ENCODE measurements around the gene TTC33.

The TTC33 gene

GRCh38 chr5:40556811-40557210 lies 198.9 kb downstream of the TTC33 start:
- H3K4me3 ChIP-seq (ENCODE audit: control insufficient read depth, low read depth, low read length), result no peak overlapping the region
- TF ChIP-seq, protein P1, sequence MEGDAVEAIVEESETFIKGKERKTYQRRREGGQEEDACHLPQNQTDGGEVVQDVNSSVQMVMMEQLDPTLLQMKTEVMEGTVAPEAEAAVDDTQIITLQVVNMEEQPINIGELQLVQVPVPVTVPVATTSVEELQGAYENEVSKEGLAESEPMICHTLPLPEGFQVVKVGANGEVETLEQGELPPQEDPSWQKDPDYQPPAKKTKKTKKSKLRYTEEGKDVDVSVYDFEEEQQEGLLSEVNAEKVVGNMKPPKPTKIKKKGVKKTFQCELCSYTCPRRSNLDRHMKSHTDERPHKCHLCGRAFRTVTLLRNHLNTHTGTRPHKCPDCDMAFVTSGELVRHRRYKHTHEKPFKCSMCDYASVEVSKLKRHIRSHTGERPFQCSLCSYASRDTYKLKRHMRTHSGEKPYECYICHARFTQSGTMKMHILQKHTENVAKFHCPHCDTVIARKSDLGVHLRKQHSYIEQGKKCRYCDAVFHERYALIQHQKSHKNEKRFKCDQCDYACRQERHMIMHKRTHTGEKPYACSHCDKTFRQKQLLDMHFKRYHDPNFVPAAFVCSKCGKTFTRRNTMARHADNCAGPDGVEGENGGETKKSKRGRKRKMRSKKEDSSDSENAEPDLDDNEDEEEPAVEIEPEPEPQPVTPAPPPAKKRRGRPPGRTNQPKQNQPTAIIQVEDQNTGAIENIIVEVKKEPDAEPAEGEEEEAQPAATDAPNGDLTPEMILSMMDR (IDR thresholded peaks at IDR 0.05; ENCODE audit: control insufficient read depth, insufficient read depth, low read depth, low read length, missing control alignments), result no peak
- DNase-seq (ENCODE audit: low read depth), result no peak

GRCh38 chr5:40555886-40556285 lies 199.9 kb downstream of the TTC33 start:
- TF ChIP-seq, protein P1 (IDR thresholded peaks at IDR 0.05; ENCODE audit: control insufficient read depth, insufficient read depth, low read depth, low read length, missing control alignments), result no peak
- DNase-seq (ENCODE audit: low read depth), result no peak
- no peak overlapping the region for H3K4me3 ChIP-seq (ENCODE audit: control insufficient read depth, low read depth, low read length)

DNA sequence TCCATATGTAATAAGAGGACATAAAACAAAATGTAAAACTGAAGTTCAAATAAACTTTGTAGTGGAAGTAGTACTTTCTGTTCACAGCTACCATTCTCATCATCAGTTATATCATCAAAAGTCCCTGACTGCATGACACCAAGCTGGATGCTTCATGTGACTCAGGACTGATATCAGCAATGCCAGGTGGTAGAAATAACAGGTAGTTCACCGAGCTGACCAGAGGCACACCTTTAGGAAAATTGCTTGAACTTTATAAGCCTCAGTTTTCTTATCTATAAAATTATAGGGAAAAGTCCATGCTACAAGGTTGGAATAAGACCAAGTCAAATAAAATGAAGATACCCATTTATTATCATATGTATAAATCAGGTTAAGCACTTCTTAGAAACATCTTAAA lies 200.9 kb downstream of the TTC33 start:
- TF ChIP-seq, protein P1 (IDR thresholded peaks at IDR 0.05; ENCODE audit: control insufficient read depth, insufficient read depth, low read depth, low read length, missing control alignments), result no peak
- DNase-seq (ENCODE audit: low read depth), result no peak
- H3K4me3 ChIP-seq (ENCODE audit: control insufficient read depth, low read depth, low read length), result no peak overlapping the region

DNA sequence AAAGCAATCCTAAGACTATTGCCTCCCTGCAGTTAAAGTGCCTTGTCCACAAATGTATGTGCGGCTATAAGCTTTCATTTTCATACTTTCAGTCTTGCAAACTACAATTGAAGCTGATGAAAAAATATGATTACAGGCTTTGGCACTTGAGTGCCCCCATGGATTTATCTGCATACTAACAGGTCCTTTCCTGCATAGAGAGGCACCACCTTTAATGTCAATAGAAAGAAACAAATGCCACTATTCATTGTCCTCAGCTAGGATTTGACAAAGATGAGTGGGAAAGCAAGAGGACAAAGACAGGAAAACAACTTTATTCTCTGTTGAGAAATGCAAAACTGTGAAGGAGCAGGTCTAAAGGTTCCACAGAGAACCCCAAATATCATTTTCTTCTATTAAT lies 201.7 kb downstream of the TTC33 start:
- TF ChIP-seq, protein P1 (IDR thresholded peaks at IDR 0.05; ENCODE audit: control insufficient read depth, insufficient read depth, low read depth, low read length, missing control alignments), result no peak
- DNase-seq (ENCODE audit: low read depth), result no peak
- no peak overlapping the region for H3K4me3 ChIP-seq (ENCODE audit: control insufficient read depth, low read depth, low read length)

GRCh38 chr5:40552981-40553380 lies 202.8 kb downstream of the TTC33 start:
- no peak for DNase-seq (ENCODE audit: low read depth)
- H3K4me3 ChIP-seq (ENCODE audit: control insufficient read depth, low read depth, low read length), result no peak overlapping the region
- TF ChIP-seq, protein P1 (IDR thresholded peaks at IDR 0.05; ENCODE audit: control insufficient read depth, insufficient read depth, low read depth, low read length, missing control alignments), result no peak

DNA sequence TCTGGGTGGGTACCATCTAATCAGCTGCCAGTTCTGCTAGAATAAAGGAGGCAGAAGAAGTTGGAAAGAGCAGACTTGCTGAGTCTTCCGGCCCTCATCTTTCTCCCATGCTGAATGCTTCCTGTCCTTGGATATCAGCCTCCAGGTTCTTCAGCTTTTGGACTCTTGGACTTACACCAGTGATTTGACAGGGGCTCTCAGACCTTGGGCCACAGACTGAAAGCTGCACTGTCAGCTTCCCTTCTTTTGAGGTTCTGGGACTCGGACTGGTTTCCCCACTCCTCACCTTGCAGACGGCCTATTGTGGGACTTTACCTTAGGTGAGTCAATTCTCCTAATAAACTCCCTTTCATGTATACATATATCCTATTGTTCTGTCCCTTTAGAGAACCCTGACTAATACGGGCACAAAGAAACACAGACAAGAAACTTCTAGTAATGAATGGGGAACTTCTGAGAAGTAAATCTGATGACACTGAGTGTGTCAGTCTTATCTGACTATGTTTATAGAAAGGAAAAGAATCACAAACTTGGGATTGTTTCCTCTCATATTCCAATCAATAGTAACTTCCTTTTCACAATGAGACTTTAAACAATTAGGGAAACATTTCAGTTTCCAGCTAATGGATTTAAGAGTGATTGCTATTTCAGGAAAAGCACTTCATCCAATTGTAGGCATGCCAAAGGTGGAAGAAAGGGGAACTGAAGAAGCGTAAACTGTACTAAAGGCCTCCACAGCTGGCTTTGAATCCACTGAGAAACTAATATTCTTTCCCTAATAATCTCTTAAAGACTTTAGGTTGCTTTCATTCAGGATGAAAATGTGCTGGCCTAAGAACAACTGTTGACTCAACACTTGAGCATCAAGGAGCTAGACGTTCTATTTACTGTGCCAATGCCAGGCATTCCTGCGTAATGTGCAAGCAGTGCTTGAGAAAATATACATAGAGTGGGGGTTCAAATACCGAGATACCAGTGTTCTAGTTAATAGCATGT lies 204.0 kb downstream of the TTC33 start:
- no peak overlapping the region for H3K4me3 ChIP-seq (ENCODE audit: control insufficient read depth, low read depth, low read length)
- TF ChIP-seq, protein P1 (IDR thresholded peaks at IDR 0.05; ENCODE audit: control insufficient read depth, insufficient read depth, low read depth, low read length, missing control alignments), result no peak
- DNase-seq (ENCODE audit: low read depth), result peak; percentile 85

Measured in AG09309 (cell line).